OCI-M1 (cell line): ENCODE measurements around the gene PRKN.

Source experiments
- DNase-seq: peaks from one replicate; lab custom pipeline; 2025; lab: John Stamatoyannopoulos, UW

Gene PRKN

DNA sequence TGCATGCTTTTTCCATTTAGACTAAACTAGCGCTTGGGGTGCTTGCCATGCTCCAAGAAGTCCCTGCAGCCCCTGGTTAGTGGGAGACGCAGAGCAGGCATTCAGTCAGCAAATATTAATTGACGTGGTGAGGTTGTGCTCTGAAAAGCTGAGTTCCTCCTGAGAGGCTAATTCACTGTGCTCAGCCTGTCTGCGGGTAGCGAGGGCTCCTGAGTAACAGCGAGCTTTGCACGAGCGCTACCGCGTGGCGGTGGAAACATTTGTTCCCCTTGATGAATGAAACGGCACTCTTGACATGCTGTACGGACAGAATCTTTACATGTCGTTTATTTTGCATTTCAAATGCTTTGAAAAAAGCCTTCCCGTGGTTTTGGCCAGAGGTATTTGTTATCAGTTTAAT lies 1283.1 kb downstream of the PRKN start:
- no peak for DNase-seq

DNA sequence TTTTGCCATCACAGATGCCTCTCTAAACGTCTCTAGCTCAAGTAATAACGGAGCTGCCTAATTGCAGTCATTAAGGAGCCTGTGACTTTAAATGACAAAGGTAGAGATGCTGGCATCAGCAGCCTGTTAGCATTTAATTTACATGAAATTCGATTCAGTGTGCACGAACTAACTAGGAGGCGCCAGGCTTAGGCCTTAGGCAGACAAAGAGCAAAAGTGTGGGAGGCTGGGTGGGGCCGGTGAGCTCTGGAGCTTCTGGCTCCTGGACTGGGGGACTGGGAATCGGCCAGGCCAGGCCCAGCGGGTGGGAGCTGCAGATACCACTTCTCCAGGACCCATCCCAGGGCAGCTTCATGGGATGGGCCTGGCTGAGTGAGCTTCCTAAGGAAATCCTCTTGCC lies 1283.7 kb downstream of the PRKN start:
- DNase-seq, result no peak

DNA sequence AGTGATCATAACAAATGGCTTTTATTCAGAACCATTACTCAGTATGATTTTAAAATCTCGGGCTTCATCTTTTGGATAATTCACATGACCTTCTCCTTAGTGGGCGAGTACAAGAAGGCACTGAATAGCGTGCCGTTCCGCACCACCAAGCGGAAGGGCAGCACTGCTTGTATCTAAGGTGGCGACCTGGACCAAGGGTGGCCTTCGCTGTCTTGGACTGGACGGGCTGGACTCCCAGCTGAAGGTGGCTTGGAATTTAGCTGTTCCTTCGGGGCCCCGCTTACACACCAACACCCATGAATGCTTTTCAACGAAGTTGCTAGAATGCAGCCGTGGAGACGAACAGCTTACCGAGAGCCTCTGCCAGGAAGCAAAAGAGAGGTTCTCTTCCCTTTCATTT lies 1285.1 kb downstream of the PRKN start:
- DNase-seq, result no peak

DNA sequence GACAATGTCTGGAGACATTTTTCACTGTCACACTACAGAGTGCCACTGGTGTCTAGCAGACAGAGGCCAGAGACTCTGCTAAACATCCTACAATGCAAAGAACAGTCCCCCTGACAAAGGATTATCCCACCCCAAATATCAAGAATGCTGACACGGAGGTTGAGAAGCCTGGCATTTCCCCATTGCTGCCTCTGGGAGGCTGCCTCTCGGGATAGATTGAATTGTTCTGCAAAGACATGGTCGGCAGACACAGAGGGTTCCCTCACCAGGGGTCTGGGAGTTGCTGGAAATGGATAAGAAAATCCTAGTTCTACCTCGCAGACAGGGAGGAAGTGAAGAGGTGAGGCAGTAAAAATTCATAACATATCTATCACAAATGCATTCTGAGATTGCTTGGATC lies 1287.3 kb downstream of the PRKN start:
- DNase-seq, result no peak

DNA sequence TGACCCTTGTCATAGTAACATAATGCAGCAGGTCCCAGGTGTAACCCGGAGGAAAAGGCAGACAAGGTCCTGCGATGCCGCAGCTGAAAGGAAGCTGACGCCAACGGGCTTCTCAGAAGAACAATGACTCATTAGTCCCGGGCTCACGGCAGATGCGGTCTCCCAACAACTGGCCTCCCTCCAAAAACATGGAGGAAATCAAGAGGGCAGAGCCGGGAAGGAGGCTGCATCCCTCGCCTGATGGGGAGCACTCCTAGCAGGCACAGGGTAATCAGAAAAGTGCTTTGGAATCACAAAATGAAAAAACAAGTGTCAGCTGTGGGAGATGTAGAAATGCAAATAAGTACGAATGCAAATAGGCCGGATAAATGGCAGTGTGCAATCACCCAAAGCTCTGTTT lies 1288.5 kb downstream of the PRKN start:
- DNase-seq, result peak; percentile 79

DNA sequence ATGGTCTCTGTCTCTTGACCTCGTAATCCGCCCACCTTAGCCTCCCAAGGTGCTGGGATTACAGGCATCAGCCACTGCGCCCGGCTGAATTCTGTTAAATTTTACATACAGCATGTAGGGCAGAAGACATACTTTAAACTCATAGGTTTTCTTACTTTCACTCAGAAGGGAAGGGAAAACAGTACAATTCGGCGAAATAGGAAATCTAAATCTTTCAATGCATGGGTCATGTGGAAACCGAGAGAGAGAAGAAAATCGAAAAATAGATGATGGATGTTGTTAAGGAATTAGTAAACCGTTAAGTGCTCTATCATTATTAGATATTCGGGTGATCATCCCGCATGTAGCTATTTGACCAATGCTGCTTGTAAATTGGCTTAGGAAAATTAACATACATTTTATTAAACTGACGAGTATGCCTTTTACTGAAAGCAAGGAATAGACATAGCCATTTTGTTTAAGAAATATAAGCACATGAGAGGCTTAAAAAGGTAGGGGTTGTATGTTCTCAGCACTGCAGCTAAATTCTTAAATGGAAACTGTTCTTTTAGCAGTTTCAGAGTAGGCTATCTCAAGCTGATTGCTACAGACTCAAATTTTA lies 1289.0 kb downstream of the PRKN start:
- DNase-seq, result no peak

DNA sequence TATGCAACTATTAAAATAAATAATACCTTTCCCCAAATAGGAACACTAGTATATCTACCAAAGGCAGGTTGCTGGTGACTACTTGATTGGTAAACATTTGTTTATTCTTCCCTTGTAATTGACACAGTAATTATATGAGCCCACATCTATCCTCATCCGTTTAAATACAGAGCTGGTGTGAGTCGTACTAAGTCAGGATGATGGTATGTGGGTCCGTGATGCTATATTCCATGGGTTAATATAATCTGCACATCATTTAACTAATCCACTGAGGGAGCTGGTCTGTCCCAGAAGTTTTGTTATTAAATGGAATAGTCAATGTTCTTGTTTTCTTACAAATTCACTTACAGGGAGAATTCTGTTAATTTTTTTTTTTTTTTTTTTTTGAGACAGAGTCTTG lies 1289.7 kb downstream of the PRKN start:
- no peak for DNase-seq

DNA sequence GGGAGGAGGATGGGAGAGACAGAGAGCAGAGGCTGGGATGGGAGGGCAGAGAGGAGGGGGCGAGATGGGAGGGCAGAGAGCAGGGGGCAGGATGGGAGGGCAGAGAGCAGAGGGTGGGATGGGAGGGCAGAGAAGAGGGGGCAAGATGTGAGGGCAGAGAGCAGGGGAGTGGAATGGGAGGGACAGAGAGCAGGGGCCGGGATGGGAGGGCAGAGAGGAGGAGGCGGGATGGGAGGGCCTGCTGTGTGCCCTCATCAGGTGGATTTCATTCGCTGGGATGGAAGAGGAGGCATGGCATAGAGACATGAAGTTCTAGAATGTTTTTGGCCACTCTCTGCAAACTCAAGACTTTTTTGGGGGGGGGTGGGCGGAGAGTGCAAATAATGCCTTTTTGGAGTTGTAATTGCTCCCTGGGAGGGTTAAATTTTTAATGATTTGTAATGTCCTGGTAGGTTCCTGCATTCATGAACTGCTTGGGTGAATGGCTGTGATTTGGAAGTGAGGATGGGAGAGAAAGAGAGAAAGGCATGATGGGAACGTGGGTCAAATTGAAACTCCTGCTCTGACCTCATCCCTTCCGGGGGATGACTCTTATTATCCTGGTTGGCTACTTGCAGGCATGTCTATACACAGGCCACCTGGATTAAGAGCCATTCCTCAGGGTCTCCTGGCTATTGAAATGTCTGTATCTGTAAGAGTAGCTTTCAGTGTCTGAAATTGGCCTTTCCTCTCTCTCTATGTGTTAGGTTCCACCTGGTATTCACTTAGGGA lies 1291.3 kb downstream of the PRKN start:
- DNase-seq, result no peak

DNA sequence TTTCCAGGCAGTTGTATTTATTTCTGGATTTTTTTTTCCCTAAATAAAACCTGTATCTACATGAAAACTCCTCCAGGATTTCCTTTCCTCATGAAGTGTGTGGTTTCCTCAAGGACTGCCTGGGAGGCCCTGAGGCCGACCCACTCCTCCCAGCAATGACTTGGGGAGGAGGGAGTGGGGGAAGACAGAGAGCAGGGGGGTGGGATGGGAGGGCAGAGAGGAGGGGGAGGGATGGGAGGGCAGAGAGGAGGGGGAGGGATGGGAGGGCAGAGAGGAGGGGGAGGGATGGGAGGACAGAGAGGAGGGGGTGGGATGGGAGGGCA lies 1291.9 kb downstream of the PRKN start:
- DNase-seq, result no peak

DNA sequence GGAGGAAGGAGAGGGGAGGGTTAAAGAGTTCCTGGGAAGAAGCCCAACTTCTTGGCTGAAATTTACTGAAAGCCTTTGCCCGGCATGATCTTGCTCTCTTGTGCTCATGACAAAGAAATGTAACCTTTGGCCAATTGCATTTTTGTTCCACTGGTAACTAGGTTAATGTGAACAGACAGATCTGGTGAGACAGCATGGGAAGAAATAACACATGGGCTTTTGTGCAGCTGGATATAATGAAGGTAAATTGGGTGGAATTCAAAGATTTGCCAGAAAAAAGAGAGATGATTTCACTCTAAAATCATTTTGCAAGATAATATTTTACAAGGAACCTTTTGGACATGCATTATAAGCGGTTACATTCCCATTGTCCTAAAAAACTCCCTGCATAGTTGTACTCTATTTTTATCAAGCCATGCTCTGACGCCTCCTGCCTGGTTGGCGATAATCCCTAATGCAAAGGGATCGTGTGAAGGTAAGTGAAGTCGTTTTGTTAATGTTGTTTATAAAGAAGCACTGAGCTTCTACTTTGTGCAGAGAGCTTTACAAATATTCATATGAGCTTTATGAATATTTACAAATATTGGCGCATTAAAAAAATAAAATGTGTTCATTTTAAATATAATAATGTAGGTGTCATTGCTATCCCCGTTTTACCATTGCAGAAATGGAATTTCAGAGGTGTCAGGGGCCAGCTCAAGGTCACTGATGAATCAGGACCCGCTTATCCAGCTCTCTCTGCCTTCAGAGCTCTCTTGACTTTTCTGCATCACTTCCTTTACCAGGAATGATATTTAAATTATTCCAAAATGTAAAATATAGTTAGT lies 1292.4 kb downstream of the PRKN start:
- DNase-seq, result no peak

DNA sequence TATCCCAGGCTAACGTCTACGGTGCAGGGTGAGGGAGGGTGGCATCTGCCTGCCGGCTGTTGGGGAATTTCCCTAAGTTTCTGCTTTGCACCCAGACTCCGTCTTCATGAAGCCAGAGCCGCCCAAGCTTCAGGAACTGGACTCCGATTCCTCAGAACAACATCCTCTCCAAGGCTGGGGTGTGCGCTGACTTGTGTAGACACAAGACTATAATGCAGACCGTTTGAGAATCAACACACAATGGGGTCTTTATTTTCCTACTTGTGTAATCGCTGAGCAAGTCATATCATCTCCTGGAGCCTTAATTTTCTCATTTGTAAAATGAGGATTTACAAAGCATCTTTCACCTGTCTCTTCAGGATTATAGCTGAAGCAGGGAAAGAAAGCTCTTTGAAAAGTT lies 1293.2 kb downstream of the PRKN start:
- no peak for DNase-seq

DNA sequence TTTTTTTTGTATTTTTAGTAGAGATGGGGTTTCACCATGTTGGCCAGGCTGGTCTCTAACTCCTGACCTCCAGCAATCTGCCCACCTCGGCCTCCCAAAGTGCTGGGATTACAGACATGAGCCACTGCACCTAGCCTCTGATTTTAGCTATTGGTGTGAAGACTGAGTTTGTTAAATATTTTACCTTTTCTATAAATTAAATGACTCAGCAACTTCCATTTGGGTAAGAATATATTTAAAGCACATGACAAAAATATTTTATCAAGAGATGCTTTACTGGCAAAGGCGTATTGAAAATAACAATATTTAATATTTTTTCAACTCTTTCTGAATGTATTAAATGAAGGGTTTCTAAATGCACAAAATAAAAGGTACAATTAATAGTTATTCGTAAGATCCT lies 1295.0 kb downstream of the PRKN start:
- DNase-seq, result no peak

DNA sequence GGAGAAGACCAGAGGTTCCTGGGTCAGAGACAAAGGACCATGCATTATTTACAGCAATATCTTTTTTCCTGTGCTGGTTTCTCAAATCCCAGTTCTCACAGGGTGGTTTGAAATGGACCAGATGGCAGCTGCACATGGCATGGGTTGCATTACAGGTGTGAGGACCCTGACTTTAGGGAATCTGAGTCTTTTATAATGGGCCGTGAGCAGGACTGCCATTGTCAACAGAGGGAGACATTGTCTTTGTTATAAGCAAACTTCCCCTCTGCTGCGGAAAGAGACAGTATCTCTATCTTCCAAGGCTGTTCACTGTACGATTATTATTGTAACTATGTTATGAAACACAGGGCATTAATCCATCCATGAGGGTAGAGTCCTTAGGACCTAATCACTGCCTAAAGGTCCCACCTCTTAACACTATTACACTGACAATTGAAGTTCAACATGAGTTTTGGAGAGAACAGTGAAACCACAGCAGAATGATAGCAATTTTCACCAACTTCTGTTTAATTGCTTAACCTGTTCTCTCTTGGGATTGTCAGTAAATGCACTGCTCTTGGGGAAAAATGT lies 1297.6 kb downstream of the PRKN start:
- DNase-seq, result peak; percentile 47

DNA sequence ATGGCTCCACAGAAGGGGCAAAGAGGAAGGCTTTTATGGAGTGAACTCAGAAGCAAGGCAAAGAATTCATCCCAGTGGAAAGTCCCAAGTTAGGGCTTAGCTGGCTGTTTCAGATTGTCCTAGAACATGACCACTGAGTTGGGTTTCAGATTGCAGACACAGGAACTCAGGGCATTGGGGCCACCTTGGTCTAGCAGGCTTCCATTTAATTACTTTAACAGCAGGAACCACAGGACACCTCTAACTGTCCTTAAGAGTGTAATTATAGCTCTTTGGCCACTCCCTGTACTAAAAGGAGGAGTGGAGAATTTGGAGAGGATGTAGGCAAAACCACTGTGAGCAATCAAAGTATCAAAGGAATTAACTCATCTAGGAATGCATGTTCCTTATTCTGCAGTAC lies 1303.1 kb downstream of the PRKN start:
- no peak for DNase-seq

DNA sequence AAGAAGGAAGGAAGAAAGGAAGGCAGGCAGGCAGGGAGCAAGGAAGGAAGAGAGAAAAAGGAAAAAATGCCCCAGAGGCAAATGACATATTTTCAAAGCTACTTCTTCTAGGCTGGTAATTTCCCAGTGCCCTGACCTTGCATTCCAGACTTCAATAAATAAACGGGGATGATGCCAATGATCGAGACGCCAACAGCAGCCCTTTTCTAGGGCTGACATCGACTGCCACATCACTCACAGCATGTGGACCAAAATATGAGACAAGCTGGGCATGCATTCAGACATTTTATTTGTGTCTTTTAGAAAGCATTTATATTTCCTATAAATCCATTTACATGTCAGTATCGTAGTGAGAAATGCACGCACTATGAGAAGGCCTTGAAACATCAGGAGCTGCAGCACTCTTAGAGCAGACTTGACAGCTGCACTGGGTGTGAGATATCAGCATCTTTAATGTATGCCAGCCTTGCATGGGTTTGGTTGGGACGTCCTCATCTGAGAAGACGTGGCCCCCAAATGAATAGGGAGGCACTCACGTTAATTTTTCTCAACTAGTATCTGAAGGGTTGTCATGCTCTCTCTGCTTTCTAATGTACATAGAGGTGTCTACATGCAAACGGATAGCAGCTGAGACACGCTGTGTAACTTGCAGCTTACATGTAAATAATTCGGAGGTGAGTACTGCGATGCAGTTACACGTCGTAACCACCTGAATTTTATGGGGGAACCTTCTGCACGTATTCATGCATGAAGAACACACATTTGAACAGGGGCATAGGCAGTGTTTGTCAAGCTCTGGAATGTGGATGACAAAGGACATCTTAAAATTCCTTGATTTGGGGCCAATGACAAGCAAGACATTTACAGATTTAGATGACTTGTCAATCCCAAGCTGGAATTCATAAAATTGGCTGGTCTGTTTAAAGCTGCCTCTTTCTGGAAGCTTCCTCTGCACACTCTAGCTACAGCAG lies 1304.6 kb downstream of the PRKN start:
- no peak for DNase-seq

DNA sequence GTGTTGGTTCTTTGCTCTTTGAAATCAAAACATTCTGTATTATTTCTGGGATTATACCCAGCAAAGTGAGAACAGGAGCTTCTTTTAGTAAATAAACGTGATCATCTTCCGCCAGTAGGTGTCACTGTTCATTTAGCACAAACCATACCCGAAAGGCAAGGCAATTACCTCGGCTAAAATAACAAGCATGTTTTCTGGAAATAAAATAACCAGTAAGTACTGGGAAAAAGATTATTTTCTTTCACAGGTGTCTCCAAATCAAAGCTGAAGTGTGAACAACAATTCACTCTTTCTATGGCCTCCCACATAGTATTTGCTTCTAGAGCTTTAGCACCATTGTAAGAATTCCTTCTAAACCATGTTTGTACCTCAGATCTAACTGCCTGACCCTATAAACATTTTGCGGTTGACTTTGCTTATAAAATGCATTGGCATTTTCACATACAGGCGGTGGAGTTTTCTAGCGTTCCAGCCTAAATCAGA lies 1309.1 kb downstream of the PRKN start:
- DNase-seq, result peak; percentile 86

DNA sequence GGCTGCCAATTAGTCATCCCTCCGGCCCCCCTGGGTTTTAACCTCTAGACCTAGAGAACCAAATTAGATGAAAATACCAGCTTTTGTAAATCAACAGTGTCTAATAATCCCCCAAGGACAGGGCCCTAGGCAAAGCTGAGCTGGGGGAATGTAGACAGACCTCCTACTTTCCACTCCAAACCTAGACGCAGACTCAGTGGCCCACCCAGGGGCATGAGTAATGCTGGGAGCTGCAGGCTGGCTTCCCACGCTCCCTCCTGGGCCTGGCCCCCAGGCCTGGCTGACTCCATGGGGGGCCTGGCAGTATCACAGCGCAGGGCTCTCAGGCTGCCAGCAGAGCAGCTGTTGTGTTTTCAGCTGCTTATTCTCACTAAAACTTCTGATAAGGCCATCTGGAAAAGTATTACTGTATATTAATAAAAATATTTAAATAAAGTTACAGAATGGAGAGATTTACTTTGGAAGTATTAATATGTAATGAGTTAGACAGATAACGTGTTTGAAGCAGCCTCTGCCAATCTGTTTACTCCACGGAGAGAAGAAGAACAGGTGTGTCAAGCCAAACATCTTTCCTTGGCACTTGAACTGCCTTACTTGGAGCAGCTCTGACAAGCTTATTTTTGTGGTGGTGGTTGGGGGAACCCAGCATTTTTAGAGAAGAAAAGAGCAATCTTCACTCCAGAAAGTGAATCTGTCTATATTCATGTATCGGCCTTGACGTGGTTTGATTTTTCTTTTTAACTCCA lies 1309.7 kb downstream of the PRKN start:
- DNase-seq, result no peak

DNA sequence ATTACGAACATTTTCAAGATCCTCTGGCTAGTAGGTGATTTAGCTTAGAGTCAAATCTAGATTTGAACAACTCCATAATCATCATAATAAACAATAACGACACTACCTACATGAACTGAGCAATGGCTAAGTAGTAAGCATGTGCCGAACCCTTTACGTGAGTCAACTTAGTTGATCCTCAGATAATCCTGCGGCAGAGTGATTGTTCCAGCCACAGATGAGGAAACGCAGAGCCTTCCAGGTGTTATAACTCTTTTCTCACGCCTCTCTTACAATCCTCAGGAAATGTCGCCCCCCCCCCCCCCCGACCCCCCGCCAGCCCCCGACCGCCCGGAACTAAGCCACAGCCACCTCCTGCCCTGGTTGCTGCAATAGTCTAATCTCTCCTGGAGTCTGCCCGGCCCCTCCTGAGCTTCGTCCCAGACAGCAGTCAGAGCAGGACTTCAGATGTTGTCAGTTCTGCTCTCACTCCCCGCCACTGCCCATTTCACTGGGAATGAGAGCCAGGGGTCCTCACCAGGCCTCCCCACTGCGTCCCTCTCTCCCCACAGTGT lies 1312.2 kb downstream of the PRKN start:
- no peak for DNase-seq

DNA sequence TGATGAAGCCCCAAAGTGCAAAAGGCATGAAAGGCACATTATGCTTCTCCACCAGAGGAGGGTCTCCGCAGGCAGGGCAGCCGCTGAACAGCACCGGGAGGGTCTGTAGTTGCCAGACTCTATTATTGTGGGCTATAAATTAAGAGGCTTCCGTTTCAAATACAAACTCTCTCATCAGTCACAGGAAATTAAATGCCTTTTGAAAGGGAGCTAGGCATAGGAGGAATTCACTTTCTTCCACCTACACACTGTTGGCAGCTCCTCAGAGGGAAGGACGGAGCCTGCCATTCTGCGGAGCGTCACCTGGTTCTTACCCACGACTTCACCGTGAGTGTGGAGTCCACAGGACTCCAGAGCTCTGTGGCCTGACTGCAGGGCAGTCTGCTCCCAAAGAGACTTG lies 1312.9 kb downstream of the PRKN start:
- no peak for DNase-seq

DNA sequence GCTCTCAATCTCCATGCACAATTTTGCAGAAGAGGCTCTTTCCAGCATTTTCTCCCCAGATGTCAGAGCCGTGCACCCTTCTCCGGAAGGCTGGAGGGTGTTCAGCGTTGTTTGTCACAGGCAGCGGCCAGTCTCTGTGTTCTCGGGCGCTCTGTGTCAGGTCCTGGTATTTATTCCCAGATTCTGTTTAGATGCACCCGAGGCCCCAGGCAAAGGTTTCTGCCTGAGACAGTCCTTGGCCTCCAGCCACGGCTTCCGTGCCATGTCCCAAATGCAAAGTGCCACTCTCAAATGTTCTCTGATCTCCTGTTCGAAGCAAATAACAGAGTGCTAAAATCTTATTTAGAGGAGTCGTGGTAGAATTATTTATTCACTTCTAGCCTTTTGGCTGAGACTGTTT lies 1313.4 kb downstream of the PRKN start:
- DNase-seq, result no peak

DNA sequence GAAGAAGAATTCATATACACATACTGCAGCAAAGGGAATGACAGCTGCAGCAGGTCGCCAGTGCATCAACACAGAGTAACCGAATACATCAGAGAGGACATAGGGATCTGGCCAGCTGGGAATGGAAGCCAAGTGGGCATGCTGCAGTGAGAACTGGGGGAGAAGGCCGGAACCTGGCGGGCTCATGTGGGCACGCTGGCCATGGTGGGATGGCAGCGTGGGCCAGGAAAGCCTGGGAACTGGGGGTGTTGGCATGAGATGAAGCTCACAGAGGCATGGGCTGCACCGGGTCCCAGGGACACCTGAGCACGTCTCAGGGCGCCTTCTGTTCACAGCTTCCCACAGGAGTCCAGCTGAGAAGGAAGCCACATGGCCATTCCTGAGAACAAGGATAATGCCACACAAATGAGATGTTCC lies 1314.2 kb downstream of the PRKN start:
- DNase-seq, result no peak
